ENCODE results near the gene SPSB2. TPM values are rescaled to one million over a fixed set of nuclear protein-coding genes. Genes with fewer than 3 reads are reported as not detected.

Gene SPSB2
- total RNA-seq, 1 experiment from 2014 or later: 10.2 TPM

GRCh38 chr12:6832125-6832524 is 41.0 kb downstream of the SPSB2 start:
- no peak for DNase-seq (ENCODE audit: low spot score)

GRCh38 chr12:6831450-6831995 is 41.6 kb downstream of the SPSB2 start:
- DNase-seq (ENCODE audit: low spot score): no peak

GRCh38 chr12:6830999-6831398 is 42.1 kb downstream of the SPSB2 start:
- no peak for DNase-seq (ENCODE audit: low spot score)

GRCh38 chr12:6830286-6830890 is 42.7 kb downstream of the SPSB2 start:
- DNase-seq (ENCODE audit: low spot score): no peak

- DNase-seq (ENCODE audit: low spot score): no peak
Measured at GRCh38 chr12:6829536-6830220, 43.4 kb downstream of the SPSB2 start.

- DNase-seq (ENCODE audit: low spot score): no peak
Measured at GRCh38 chr12:6828781-6829535, 44.1 kb downstream of the SPSB2 start.

GRCh38 chr12:6827982-6828780 is 44.9 kb downstream of the SPSB2 start, which contains the start of gene P3H3:
Gene P3H3, plus strand, starts transcription at chr12:6828407. Its CDS starts 34 bp downstream, at chr12:6828441.
- peak; percentile 30 for DNase-seq (ENCODE audit: low spot score)

- peak; percentile 45 for DNase-seq (ENCODE audit: low spot score)
Measured at GRCh38 chr12:6827437-6827911, 45.6 kb downstream of the SPSB2 start.

- no peak for DNase-seq (ENCODE audit: low spot score)
Measured at GRCh38 chr12:6826734-6827436, 46.2 kb downstream of the SPSB2 start.

- DNase-seq (ENCODE audit: low spot score): no peak
Measured at GRCh38 chr12:6826125-6826733, 46.9 kb downstream of the SPSB2 start.

GRCh38 chr12:6825398-6826124 is 47.5 kb downstream of the SPSB2 start:
- peak; percentile 52 for DNase-seq (ENCODE audit: low spot score)

GRCh38 chr12:6824901-6825381 is 48.2 kb downstream of the SPSB2 start:
- no peak for DNase-seq (ENCODE audit: low spot score)

GRCh38 chr12:6824085-6824775 is 48.9 kb downstream of the SPSB2 start:
- DNase-seq (ENCODE audit: low spot score): no peak

- DNase-seq (ENCODE audit: low spot score): no peak
Measured at GRCh38 chr12:6823182-6824084, 49.7 kb downstream of the SPSB2 start.

GRCh38 chr12:6822426-6823135 is 50.5 kb downstream of the SPSB2 start:
- no peak for DNase-seq (ENCODE audit: low spot score)

GRCh38 chr12:6821591-6822425 is 51.3 kb downstream of the SPSB2 start, which contains the start of gene GPR162:
Gene GPR162, plus strand, starts transcription at chr12:6821821. Its CDS starts 2,078 bp downstream, at chr12:6823899.
- no peak for DNase-seq (ENCODE audit: low spot score)

Measured in A172 (cell line).